Measurements from ENCODE around the gene SNAP47.

GRCh38 chr1:227780101-227781044 lies 45.1 kb downstream of the SNAP47 start:
- TF ChIP-seq CTCF (IDR thresholded peaks at IDR 0.05; ENCODE audit: insufficient read depth, low read length) (no peak), REST (IDR thresholded peaks at IDR 0.05; ENCODE audit: insufficient replicate concordance, low read depth) (no peak), POLR2AphosphoS5 (IDR thresholded peaks at IDR 0.05; ENCODE audit: low read depth) (no peak)

All from HL-60 (cell line).